HK-2 (cell line): ENCODE measurements around the gene OSBP2.

Experiments
- DNase-seq: peaks from one replicate; pipeline ENCODE4 v3.0.0-alpha.2; 2018; ENCODE audit not compliant: unreplicated experiment

OSBP2 gene

DNA sequence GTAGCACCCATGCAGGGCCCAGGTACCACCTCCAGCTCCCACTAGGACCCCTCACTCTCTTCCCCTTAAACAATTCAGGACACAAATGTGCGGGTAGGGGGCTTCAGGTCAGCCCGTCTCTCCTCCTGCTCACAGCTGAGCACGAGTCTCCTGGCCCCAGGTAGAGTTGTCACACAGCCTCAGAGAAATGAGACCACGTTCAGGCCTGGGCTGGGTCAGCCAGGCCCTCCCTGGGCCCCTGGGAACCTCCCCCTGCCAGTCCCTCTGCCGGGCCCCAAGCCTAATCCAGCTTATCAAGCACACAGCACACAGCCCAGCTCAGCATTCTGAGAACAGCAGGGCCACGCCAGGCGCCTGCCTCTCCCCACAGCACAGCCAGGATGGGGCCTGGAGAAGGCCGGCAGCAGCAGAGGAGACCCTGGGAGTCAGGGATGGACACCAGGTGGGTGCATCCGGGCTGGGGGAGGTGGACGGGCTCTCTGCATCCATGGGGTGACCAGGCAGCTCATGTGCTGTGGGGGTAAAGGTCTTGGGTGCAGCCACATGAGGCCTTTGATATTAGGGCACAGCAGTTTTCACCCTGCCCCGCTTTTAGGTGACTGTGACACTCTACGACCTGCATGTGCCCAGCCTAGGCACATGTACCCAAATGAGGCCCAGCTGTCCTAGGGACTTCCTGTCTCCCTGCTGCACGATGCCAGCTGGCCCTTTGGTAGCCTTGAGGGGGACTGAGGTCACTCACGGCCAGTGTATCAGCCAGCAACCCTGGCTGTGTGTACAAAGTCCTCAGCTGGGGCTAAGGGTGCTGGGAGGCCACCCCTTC, 186.9 kb downstream of the OSBP2 start:
- DNase-seq: no peak

DNA sequence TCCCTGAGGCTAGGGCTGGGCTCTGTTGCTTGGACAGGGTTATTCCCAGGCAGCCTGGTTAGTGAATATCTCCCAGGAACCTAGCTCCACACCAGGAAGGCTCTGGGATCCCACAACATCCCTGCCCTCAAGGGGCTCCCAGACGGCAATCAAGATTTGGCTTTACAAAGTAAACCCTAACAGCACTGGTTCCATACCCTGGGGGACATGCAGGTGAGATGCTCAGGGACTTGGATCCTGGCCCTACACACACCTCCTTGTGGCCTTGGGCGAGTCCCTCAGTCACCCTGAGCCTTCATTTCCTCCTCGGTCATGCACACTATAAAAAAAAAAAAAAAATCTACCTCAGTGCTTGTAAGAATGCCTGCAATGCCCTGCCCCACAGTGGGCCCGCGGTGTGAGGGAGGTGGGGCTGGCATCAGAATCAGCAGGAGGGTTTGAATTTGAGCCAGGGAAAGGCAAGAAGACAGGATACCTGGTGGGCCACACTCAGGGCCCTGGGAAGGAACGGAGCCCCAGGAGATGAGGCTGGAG, 187.6 kb downstream of the OSBP2 start:
- DNase-seq: no peak

DNA sequence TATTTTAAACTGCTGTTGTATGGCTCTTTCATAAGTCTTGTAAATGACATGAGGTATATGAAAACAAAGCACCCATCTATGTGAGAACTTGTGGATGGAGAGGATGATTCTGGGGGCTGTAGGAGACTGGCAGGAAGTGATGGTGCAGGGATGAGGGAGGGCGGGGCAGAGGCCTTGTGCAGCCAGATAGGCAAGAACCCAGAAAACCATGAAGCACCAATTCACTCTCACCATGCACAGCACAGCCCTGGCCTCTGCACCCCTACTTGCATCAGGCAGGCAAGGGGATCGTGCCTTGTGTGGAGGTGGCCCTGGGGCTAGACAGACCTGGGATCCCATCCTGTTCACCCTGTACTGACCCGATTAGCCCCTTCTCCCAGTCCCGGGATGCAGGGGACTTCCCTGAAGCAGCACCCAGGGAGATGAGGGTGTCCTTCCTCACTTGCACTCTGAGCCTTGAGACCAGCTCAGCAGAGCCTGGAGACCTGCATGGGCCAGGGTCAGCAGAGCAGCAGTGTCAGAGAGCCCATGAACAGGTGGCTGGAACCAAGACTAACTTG, 188.4 kb downstream of the OSBP2 start:
- DNase-seq: no peak

DNA sequence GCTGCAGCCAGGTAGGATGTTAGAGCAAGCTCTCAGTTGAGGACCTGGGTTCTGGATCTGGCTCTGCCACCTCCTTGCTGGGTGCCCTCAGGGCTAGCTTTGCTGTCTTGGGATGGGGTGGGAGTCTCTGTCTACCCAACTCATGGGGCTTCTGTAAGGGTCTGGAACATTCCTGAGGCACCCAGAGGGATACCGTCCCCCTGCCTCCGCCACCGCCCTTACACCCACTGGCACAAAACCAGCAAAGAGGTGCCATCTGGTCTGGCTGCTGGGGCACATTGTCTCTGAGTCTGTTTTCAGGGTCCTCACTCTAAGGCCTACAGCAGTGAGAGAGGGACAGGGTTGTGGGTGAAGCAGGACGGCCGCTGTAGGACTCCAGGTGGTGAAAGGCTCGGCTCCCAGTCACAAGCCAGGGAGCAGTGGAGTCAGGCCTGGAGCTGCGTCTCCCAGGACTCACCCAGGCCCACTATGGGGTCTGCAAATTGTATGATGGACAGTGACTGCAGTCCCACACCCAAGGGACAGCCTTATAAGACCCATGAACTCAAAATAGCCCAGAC, 189.0 kb downstream of the OSBP2 start:
- DNase-seq: no peak

DNA sequence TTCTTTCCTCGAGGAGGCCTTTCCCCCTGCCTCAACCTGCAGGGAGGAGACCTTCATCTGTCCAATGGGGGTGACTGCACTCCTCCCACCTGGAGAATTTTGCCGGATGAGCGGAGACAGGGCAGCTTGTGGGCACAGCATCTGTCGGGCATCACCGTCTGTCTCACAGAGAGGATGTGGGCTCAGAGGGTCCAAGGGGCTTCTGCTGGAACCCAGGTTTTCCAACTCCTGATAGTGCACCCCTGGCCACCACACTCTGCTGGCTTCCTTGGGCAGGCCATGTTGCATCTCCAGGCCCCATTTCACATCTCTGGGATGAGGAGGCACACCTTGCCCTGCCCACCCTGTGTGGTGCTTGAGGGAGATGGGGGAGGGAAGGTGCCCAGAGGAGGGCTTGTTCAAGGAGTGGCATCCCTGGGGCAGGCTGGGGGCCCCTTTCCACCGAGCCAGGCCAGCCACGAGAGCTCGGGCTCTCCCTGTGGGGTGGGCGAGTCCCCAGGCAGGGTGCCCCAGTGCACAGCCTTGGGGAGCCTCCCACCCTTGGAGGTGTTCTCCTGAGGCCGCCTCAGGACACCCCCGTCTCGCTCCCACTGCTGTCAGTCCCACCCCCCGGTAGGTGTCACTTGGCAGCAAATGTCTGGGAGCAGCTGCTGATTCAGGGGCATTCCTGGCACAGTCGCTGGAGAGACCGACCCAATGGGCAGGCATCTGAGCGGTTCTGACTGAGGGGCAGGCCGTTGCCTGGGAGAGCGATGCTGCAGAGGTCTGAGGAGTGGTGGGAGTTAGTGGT, 189.7 kb downstream of the OSBP2 start:
- no peak for DNase-seq

DNA sequence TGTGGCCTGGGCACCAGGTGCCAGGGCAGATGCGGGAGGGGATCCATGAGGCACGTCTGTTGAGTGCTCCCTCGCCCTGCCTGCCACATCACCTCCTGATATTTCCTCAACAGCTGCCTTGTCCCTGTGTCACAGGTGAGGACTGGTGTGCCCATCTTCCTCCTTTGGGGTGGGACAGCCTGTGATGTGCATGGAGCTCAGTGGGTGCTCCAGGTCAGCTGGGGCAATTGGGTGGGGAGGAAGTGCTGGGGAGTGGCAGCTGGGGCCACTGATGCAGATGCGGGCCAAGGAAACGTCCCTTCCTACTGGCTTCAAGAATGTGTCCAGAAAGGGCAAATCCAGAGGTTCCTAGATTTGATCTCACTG, 190.3 kb downstream of the OSBP2 start:
- no peak for DNase-seq

DNA sequence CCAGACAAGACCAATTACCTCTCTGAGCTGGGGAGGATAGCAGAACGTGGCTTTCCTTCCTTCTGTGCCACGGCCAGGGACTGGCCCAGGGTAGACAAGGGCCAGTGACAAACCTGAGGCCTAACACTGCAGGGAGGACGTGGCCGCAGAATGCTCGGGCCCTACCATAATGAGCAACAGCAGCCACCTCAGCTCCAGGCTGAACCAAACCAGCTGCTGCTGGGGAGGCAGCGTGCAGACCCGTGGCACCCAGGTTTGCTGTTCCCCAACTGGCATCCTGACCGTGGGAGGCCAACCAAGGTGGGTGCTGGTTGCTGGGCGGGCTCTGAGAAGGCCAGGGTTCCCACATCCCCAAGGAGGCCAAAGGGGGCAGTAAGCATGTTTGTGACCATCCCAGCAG, 190.9 kb downstream of the OSBP2 start:
- DNase-seq: no peak

DNA sequence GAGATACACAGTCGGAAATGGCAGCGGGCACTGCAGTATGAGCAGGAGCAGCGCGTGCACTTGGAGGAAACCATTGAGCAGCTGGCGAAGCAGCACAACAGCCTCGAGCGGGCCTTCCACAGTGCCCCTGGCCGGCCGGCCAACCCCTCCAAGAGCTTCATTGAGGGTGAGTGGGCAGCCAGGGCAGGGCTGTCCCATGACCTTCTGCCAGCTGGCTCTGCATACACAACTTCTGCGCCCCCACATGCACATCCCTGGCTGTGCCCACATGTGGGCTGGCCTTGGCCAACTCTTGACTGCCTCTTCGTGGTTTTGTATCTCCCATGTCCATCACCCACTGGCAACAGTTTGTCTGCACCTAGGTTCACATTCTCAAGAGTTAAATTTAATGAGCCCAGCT, 192.8 kb downstream of the OSBP2 start:
- DNase-seq: no peak

DNA sequence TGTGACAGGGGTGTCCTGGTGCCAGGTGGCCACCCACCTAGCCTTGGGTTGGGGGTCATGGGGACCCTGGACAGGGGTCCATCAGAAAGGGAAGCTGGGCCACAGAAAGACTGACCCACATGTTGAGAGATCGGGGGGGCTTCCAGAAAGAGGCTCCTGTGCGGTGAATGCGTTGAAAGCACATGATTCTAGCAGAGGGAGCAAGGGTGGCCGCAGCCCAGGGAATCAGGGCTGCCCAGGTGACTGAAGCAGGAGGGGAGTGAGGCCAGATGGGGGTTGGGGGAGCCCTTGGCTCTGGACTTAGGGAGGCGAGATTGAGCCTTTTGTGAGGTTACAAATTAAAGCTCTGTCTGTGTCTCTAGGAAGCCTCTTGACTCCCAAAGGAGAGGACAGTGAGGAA, 193.2 kb downstream of the OSBP2 start:
- DNase-seq: no peak

DNA sequence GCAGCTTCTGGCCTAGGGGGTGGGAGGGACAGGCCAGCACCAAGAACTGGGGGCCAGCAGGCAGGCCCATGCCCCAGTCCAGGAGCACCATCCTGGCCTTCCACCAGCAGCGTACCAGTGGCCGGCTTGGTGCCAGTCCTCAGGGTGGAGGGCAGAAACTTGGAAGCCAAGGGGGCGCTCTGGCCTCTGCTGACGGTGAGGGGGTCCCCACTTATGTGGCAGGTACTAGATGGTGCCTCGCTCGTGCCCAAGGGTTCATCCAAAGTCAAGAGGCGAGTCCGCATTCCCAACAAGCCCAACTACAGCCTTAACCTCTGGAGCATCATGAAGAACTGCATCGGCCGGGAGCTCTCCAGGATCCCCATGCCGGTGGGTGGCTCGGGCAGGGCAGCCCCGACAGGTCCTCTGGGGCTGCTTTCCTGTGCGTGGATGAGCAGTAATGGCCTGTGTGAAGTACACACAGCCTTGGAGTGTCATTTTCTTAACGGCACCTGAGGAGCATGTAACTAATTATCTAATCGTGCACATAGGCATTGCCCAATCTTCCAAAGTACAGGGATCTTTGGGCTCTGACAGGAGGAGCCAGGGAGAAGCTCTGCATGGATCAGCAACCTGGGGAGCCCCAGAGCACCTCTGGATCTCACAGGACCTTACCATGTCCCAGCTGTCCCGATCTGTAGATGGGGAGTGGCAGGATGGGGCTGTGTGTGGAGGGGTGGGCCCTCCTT, 194.8 kb downstream of the OSBP2 start:
- no peak for DNase-seq

DNA sequence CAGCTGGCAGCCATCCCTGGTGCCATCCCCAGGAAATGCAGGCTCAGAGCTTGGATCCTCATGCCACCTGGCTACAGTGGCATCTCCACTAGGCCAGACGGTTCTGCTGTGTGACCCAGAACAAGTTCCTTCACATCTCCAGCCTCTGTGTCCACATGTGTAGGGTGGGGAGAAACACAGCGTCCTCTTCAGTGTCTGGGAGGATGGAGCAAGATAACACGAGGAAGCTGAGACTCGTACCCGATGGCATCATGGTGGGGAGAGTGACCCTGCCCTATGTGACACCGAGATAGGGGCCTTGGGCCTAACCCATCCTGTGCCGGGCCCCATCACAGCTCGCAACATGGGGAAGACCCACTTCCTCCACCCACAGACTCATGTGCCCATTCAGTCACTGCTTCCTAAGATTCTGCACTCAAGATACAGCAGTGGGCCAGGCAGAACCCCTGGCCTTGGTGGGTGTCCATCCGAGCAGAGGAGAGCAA, 195.4 kb downstream of the OSBP2 start:
- DNase-seq: no peak

DNA sequence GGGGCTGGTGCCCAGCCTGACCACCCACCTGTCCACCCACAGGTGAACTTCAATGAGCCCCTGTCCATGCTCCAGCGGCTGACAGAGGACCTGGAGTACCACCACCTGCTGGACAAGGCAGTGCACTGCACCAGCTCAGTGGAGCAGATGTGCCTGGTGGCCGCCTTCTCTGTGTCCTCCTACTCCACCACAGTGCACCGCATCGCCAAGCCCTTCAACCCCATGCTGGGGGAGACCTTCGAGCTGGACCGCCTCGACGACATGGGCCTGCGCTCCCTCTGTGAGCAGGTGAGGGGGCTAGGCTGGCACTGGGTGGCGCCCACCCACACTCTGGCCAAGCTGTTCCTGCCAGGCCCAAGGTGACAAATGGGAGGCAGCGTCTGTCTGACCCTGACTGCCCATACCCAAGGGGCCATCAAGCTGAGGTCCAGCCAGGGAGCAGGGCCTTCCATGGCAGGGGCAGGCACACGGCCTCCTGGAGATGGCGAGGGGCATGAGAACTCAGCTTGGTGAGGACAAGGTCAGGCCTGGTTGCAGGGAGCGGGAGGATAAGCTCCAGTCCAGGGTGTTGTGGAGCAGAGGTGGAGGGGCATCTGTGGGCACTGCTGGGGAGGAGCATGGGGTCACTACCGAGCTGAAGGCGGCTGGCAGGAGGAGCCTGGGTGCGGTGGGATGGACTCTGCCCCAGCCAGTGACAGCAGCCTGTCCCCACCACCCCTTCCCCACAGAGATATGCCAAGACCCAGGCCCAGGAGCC, 196.2 kb downstream of the OSBP2 start:
- DNase-seq: peak; percentile 19

DNA sequence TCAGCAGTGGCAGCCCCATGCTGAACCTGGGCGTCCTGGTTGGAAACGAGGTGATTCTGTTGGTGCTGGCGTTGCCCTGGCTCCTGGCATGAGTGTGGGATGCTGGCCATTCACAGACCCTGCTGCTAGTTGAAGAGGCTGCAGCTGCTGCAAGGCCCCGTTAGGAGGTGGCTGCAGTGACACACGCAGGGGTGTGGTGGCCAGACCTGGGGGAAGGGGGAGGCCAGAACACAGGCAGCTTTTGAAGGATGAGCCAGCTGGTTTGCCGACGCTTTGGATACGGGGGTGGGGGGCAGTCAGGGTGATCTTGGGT, 196.7 kb downstream of the OSBP2 start:
- DNase-seq: no peak

DNA sequence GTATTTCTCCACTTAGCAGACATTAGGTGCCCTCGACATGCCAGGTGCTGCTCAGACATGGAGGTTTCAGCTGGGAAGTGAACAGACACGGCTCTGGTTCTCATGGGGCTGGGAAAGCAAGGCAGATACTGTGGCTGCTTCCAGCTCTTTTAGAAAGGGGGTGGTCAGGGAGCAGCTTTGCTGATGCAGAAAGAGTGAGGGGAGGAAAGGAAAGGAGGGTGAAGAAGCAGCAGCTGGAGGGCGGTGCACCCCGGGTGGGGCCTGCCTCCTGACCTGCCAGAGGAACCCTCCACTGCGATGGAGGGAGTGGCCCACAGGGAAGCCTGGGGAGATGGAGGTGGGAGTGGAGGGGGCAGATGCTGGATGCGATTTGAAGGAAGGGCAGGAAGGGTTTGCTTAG, 197.1 kb downstream of the OSBP2 start:
- DNase-seq: no peak

DNA sequence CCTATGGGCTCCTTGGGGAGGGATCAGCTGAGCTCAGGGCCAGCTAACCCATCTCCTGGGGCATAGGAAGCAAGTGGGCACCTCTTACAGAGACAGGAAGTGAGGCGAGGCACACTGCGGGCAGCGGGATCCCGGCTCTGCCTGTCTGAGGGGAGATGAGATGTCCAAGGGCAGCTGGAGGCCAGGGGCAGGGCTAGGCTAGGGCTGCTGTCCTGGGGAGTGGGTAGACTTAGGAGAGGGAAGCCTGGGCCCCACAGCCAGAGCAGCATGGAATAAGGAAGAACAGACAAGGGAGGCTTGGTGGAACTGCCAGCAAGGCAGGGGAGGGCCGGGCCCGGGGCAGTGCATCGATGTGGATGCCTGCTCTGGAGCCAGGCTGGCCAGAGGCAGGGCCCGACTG, 197.6 kb downstream of the OSBP2 start:
- DNase-seq: no peak

DNA sequence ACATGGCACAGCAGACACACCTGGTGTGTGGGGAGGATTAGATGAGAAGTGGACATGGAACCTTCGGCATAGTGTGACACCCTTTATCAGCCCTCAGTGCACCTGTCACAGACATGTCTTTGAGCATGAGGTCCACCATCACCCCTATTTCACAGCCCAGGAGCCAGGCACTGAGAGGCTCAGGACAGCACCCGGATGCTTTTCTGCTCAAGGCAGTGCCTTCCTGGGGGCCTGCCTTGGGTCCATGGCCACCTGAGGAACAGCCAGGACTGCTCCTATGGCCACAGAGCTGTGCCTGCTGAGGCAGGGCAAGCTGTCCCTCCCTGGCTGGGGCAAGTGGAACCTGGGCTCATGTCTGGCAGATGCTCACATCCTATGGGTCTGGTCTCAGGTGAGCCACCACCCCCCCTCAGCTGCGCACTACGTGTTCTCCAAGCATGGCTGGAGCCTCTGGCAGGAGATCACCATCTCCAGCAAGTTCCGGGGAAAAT, 198.1 kb downstream of the OSBP2 start:
- DNase-seq: no peak

DNA sequence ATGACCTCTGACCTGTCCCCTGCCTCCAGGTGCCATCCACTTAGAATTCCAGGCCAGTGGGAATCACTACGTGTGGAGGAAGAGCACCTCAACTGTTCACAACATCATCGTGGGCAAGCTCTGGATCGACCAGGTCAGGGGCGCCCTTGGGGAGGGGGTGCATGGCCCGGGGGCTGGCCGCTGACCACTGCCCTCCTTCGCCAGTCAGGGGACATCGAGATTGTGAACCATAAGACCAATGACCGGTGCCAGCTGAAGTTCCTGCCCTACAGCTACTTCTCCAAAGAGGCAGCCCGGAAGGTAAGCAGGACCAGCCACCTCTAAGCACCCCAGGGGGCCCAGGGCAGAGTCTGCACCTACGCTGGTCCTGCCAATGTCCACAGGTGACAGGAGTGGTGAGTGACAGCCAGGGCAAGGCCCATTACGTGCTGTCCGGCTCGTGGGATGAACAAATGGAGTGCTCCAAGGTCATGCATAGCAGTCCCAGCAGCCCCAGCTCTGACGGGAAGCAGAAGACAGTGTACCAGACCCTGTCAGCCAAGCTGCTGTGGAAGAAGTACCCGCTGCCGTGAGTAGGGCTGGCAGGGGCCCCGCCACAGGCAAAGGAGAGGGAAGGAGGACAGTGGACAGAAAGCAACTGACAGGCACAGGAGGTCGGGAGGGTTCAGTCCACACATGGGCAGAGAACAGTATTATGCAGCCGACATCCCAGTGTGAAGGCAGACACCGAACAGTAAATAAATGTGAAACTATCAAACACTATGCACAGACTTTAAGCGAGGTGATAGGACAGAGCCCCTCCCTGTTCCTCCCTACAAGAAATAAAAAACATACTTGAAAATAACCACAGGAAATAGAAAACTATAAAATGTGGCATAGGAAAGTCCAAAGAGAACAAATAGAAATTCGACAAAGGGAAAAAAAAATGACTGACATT, 199.0 kb downstream of the OSBP2 start:
- no peak for DNase-seq

DNA sequence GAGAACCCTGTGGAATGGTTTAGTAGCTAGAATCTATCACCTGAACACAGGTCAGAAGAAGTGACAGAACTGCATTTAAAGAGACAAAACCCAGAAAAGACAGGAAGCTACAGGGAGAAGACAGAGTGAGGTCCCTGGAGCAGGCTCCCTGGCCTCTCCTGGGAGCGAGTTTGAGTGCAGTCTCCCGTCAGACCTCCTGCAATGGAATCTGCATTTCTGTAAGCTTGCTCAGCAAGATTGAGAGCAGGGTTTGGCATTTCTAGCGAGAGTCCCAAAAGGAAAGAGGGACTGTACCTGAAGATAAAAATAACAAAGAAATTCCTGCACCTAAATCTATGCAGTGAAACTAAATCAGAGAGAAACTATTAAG, 199.7 kb downstream of the OSBP2 start:
- DNase-seq: no peak

DNA sequence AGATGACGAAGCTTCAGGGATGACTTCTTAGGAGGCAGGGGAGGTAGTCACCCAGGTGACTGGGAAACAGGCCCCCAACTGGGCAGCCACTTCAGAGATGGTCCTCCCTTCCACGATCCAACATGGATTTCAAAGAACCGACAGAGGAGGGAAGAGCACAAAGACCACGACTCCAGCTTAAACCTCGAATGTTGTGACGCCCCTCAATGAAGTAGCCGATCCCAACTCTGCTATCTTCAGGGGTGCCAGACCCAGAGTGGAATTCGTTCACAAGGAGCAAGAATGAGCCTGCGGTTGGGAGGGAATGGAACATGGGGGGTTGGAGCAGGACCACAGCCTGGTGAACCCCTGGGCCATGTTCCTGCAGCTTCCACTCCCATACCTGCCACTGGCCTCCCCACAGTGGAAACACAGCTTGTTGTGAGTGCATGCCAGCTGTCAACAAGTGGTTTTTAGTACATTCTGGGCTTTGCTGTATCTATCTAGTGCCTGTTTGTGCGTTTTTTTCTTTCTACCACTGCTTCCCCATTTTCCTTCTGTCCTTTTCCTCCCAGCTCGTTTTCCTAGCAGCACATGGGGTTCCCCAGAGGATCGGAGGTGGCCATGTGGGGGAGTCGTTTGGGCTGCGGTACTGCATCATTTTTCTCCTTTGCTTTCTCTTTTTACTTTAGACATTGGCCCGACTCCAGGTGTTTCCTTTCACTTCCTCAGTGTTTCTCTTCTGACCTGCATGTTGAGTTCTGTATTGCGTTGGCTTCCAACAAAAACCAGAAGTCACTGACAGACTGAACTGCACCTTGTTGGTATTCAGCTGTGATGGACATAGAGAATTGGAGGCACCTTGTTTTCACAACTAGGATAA, 208.1 kb downstream of the OSBP2 start:
- no peak for DNase-seq
